Esophagus muscularis mucosa (tissue), 4 donors: ENCODE measurements around the gene PHYH. TPM values are rescaled to one million over a fixed set of nuclear protein-coding genes. Genes with fewer than 3 reads are reported as not detected.
"Not testable (repeated sequence)": the region's sequence is repeated elsewhere in the genome, so short reads cannot be mapped to it uniquely, and the experiment has no call there.

Experiments used
- DNase-seq: peaks from one replicate; pipeline ENCODE4 v3.0.0-alpha.2; 2017; ENCODE audit errors: extremely low spot score
- H3K27ac ChIP-seq, 4 donors: fragments of 200-600 bp; sonication (generic); replicated peaks in 1 of 4; 1 replicate in 3 of 4; 2 replicates in 1 of 4; pipeline ENCODE4 v1.5.1; 2016 to 2019; ENCODE audit warnings: mild to moderate bottlenecking in 1 of 4
- H3K27me3 ChIP-seq, 4 donors: fragments of 200-600 bp; sonication (generic); one replicate each; pipeline versions ENCODE4 v1.5.1 to v1.6.0; 2016 to 2019
- H3K36me3 ChIP-seq, 4 donors: fragments of 200-600 bp; sonication (generic); one replicate each; pipeline ENCODE4 v1.5.1; 2016 to 2019
- H3K4me1 ChIP-seq, 4 donors: fragments of 200-600 bp; sonication (generic); one replicate each; pipeline ENCODE4 v1.5.1; 2016 to 2019
- H3K4me3 ChIP-seq, 4 donors: fragments of 200-600 bp; sonication (generic); 1 replicate in 2 of 4; 2 replicates in 2 of 4; pipeline ENCODE4 v1.5.1; 2016 to 2019; ENCODE audit warnings: mild to moderate bottlenecking in 4 of 4, moderate library complexity in 1 of 4
- H3K9me3 ChIP-seq, 4 donors: fragments of 200-600 bp; sonication (generic); 1 replicate in 3 of 4; 2 replicates in 1 of 4; pipeline ENCODE4 v1.5.1; 2016 to 2019
- CTCF ChIP-seq, 3 experiments: fragments of 200-600 bp in 2 of 3; fragments of 450-650 bp in 1 of 3; sonication (generic) in 2 of 3; IDR thresholded peaks; one replicate each; pipeline ENCODE4 v1.5.1; 2017 to 2019; ENCODE audit warnings: antibody characterized with exemption in 3 of 3, mild to moderate bottlenecking in 2 of 3, moderate library complexity in 1 of 3
- EP300 ChIP-seq: sonication (generic); formaldehyde crosslinking; IDR thresholded peaks from one replicate; pipeline ENCODE4 v1.6.1; 2017; ENCODE audit warnings: antibody characterized with exemption
- POLR2A ChIP-seq: fragments of 450-650 bp; IDR thresholded peaks from one replicate; pipeline ENCODE4 v1.6.1; 2017; ENCODE audit warnings: antibody characterized with exemption, moderate library complexity, mild to moderate bottlenecking, low read depth
- POLR2AphosphoS5 ChIP-seq, 2 donors: sonication (generic); formaldehyde crosslinking; IDR thresholded peaks; one replicate each; pipeline ENCODE4 v1.6.1; 2017; ENCODE audit warnings: antibody characterized with exemption in 2 of 2
- WGBS: methylation state at CpG from one replicate; pipeline ENCODE4 v1.1.5; 2018; 5-methylcytosine and 5-hydroxymethylcytosine counted together
- intact Hi-C: fragments of 100-400 bp; cut with DNase I; formaldehyde crosslinking; loops from one replicate; pipeline ENCODE4 v1.15.1; 2023
- total RNA-seq, 4 donors: library from RNA; depleted of rRNA; stranded (reverse); fragments of >200 nt; gene quantifications; one replicate each; pipeline versions ENCODE4 v1.1.0 to v1.2.1, GENCODE V29; 2016

PHYH gene
- total RNA-seq, 4 donors from 2014 or later = 29.3 to 42.8 (median 38.4) TPM

GRCh38 chr10:13276749-13277365 is 23.0 kb downstream of the PHYH start:
- H3K4me1 ChIP-seq = peaks cover 0 to 12% (median 12%) of the 10 kb centered on the region in 4 donors
- no peak overlapping the region for H3K4me3 ChIP-seq
- DNase-seq = no peak
- peaks cover 25 to 44% (median 39%) of the 10 kb centered on the region in 4 donors for H3K36me3 ChIP-seq
- TF ChIP-seq POLR2AphosphoS5 (IDR thresholded peaks at IDR 0.05) (no peak), POLR2A (no peak), CTCF (IDR thresholded peaks at IDR 0.05) (no peak), EP300 (no peak)
- H3K9me3 ChIP-seq = no peaks in the 10 kb centered on the region
- no peaks in the 10 kb centered on the region for H3K27me3 ChIP-seq
- no peak overlapping the region for H3K27ac ChIP-seq
- 48% methylated on average over 4 of the region's 4 CpGs for WGBS
- intact Hi-C loops = no loop called here

GRCh38 chr10:13276146-13276545 is 23.7 kb downstream of the PHYH start:
- not testable (repeated sequence) for DNase-seq

GRCh38 chr10:13272164-13272571 is 27.7 kb downstream of the PHYH start:
- H3K4me1 ChIP-seq = peaks cover 0 to 19% (median 17%) of the 10 kb centered on the region in 4 donors
- DNase-seq = no peak
- no peak overlapping the region for H3K4me3 ChIP-seq
- WGBS = 56% methylated on average over 12 of the region's 12 CpGs
- intact Hi-C loops = no loop called here
- H3K36me3 ChIP-seq = no peaks in the 10 kb centered on the region
- H3K27me3 ChIP-seq = no peaks in the 10 kb centered on the region
- H3K27ac ChIP-seq = peak overlapping the region in 1 of 4 donors; percentile 27
- TF ChIP-seq POLR2AphosphoS5 (IDR thresholded peaks at IDR 0.05) (peak in 1 of 2 donors; percentile 14), EP300 (no peak)
- H3K9me3 ChIP-seq = no peaks in the 10 kb centered on the region

More at GRCh38 chr10:13276146-13276545, 23.7 kb downstream of the PHYH start:
- 97% methylated on average over 11 of the region's 11 CpGs for WGBS
- H3K27ac ChIP-seq, intact Hi-C loops, H3K9me3 ChIP-seq, H3K4me3 ChIP-seq, H3K27me3 ChIP-seq: not testable (repeated sequence)
- peaks cover 18 to 37% (median 33%) of the 10 kb centered on the region in 4 donors for H3K36me3 ChIP-seq
- H3K4me1 ChIP-seq = peaks cover 0 to 19% (median 17%) of the 10 kb centered on the region in 4 donors

- no peak overlapping the region for H3K4me3 ChIP-seq
- DNase-seq = no peak
- WGBS = 39% methylated on average over 12 of the region's 14 CpGs
- H3K27ac ChIP-seq = peak overlapping the region in 1 of 4 donors; percentile 27
- peaks cover 0 to 19% (median 17%) of the 10 kb centered on the region in 4 donors for H3K4me1 ChIP-seq
- intact Hi-C loops = no loop called here
- H3K36me3 ChIP-seq = no peaks in the 10 kb centered on the region
- peaks cover 0 to 2% (median 0%) of the 10 kb centered on the region in 4 donors for H3K27me3 ChIP-seq
- no peak for TF ChIP-seq POLR2A
- peak in 1 of 3 experiments; percentile 31 for TF ChIP-seq CTCF (IDR thresholded peaks at IDR 0.05)
- H3K9me3 ChIP-seq = no peaks in the 10 kb centered on the region
Measured at GRCh38 chr10:13271552-13272163, 28.2 kb downstream of the PHYH start.

- intact Hi-C loops = no loop called here
- Histone ChIP-seq H3K36me3 (no peaks in the 10 kb centered on the region), H3K27ac (no peak overlapping the region), H3K4me3 (no peak overlapping the region), H3K4me1 (peaks cover 0 to 19% (median 17%) of the 10 kb centered on the region in 4 donors), H3K9me3 (no peaks in the 10 kb centered on the region), H3K27me3 (peaks cover 0 to 8% (median 0%) of the 10 kb centered on the region in 4 donors)
- TF ChIP-seq CTCF (IDR thresholded peaks at IDR 0.05) (no peak), POLR2A (no peak), EP300 (no peak), POLR2AphosphoS5 (IDR thresholded peaks at IDR 0.05) (no peak)
- 87% methylated on average over 9 of the region's 9 CpGs for WGBS
- no peak for DNase-seq
Measured at GRCh38 chr10:13270877-13271551, 28.9 kb downstream of the PHYH start.
